MG63 (cell line): ENCODE data around the gene UNC13D. TPM values are rescaled to one million over a fixed set of nuclear protein-coding genes. Genes with fewer than 3 reads are reported as not detected.

Experiments used
- DNase-seq: peaks from one replicate; pipeline ENCODE4 v3.0.0-alpha.2; 2020
- H3K27me3 ChIP-seq: fragments of 250-450 bp; sonication (Bioruptor Pico); 2 replicates; pipeline ENCODE4 v1.5.1; 2020; ENCODE audit warnings: mild to moderate bottlenecking, moderate library complexity
- H3K36me3 ChIP-seq: fragments of 250-450 bp; sonication (Bioruptor Pico); 2 replicates; pipeline ENCODE4 v1.5.1; 2020; ENCODE audit warnings: mild to moderate bottlenecking, moderate library complexity
- H3K4me3 ChIP-seq: fragments of 250-450 bp; sonication (Bioruptor Pico); 2 replicates; pipeline ENCODE4 v1.5.1; 2020; ENCODE audit warnings: mild to moderate bottlenecking, moderate library complexity
- H3K9me3 ChIP-seq: fragments of 250-450 bp; sonication (Bioruptor Pico); 2 replicates; pipeline ENCODE4 v1.5.1; 2020; ENCODE audit warnings: mild to moderate bottlenecking, moderate library complexity
- total RNA-seq: library from RNA; depleted of rRNA; stranded (reverse); fragments of >200 nt; shearing (Covaris generic); gene quantifications from 2 replicates; pipeline ENCODE4 v1.2.3, GENCODE V29; 2014; ENCODE audit warnings: low replicate concordance

Gene UNC13D
- total RNA-seq, 1 experiment from 2014 or later, result 0.23 TPM

DNA sequence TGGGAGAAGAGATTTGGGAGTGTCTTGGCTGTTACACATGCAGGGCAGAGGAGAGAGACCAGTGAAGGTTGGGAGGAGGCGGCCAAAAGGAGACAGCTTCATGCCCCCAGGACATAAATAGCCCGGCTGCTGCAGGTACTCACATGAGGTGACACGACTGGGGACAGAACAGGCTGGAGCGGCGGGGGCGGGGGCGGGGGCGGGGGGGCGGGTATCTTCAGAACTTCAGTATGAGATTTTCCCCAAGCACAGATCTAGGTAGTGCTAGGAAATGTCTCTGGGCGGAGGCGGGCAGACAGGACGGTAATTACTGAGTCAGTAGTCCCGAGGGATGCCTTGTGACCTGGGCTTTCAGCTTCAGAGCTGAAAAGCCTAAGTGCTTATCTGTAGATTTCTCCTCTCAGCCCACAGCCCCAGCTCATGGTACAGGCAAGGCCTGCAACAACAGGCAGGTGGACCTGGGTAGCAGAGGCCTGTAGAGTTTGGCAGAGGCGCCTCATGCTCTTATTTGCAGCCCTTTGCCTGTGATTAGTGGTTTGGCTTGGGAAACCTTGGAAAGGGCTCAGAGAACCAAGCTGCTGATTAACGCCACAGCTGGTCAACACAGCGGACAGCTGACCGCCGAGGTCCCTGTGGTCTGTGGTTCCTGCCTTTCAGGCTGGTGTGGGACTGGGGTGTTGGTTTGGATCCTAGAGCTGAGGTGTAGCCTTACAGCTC is 35.1 kb downstream of the UNC13D start:
- DNase-seq, result no peak
- no peaks in the 10 kb centered on the region for H3K27me3 ChIP-seq
- H3K4me3 ChIP-seq, result no peak overlapping the region
- H3K36me3 ChIP-seq, result peaks cover 51% of the 10 kb centered on the region
- no peaks in the 10 kb centered on the region for H3K9me3 ChIP-seq

DNA sequence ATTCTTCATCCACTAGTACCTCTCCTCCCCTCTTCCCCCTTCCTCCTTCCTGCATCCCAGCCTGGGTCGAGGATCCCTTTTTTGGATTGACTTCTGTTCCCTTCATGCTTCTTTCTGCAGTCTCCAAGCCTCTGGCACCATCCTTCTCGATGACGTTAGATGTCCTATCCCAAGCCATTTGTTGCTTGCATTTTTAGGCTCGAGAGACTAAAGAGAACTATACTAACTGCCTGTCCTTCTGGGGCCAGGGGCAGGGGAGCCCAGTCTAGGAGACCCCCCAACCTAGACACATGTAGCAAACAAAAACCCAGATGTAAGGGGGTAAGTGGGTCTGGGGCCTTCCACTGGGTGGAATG is 35.7 kb downstream of the UNC13D start:
- Histone ChIP-seq H3K9me3 (no peaks in the 10 kb centered on the region), H3K4me3 (no peak overlapping the region), H3K36me3 (peaks cover 49% of the 10 kb centered on the region), H3K27me3 (no peaks in the 10 kb centered on the region)
- no peak for DNase-seq

DNA sequence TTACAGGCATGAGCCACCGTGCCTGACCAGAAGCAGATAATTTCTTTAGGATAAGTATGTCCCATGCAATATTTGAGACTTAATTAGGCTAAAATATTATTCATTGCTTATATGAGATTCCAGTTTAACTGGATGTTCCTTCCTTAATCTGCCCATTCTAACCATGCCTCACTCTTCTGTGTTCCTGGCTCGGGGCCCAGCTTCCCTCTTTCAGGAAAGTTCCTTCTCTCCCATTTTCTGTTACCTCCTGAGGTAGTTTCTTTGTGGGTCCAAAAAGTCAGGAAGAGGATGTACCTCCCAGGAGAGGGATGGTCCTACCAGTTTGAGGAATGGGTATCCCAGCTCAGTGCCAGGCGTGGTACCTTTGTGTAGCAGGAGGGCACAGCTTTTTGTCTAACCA is 36.3 kb downstream of the UNC13D start:
- Histone ChIP-seq H3K36me3 (peaks cover 42% of the 10 kb centered on the region), H3K4me3 (no peak overlapping the region), H3K9me3 (no peaks in the 10 kb centered on the region), H3K27me3 (no peaks in the 10 kb centered on the region)
- DNase-seq, result no peak

DNA sequence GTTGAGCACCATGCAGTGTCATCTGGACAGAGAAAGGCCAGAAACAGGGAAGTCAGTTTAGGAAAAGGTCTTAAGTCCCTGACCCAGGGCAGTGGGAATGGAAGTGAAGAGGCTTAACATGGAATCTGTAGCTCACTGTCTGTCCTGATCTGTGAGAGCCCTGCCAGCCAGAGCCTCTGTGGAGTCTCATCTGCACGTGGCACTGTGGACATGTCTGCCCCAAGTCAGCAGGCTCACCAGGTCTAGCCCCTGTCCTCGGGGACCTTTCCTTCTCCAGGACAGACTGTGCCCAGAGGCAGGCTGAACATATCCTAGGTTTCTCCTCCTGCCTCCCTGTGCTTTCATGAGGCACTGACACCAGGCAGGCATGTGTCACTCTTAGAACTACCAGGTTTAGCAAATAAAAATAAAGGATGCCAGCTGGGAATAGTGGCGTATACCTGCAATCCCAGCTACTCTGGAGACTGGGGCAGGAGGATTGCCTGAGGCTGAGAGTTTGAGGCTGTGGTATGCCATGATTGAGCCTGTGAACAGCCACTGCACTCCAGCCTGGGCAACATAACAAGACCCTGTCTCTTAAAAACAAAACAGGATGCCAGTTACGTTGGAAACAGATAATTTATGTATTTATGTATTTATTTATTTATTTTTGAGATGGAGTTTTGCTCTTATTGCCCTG is 37.2 kb downstream of the UNC13D start:
- H3K36me3 ChIP-seq, result peaks cover 38% of the 10 kb centered on the region
- H3K9me3 ChIP-seq, result no peaks in the 10 kb centered on the region
- no peak overlapping the region for H3K4me3 ChIP-seq
- DNase-seq, result no peak
- no peaks in the 10 kb centered on the region for H3K27me3 ChIP-seq

DNA sequence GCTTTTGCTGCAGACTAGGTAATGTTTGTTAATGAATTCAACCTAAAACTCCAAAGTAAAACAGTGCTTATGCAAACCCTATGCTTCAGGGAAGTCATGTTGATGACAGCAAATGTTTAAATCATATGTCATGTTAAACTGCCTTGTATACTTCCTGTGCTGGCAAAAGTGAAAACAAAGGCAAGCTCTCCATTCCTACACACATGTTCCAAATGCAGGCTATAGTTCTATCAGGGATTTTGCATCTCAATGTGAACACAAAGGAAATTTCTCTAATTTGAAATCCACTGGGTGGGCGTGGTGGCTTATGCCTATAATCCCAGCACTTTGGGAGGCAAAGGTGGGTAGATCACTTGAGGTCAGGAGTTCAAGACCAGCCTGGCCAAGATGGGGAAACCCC is 40.3 kb downstream of the UNC13D start:
- Histone ChIP-seq H3K36me3 (peaks cover 21% of the 10 kb centered on the region), H3K4me3 (no peak overlapping the region), H3K27me3 (no peaks in the 10 kb centered on the region), H3K9me3 (no peaks in the 10 kb centered on the region)
- no peak for DNase-seq

DNA sequence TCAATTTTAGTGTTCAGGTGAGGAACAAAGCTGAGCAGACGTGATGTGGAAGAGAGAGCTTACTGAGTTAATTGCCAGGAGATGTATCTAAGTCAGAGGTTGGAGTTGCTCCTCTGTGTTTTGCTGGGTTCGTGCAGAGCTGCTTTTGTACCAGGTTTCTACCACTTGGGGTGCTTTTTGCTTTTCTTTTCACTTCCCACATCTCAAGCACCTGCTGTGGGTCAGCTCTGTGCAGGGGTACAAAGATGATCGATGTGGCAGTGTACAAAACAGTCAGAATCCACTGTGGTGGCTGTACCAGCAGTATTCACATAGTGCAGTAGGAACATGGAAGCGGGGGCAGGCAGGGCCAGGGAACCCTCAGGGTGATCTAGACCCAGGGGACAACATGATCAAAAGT is 44.8 kb downstream of the UNC13D start:
- Histone ChIP-seq H3K27me3 (no peaks in the 10 kb centered on the region), H3K9me3 (no peaks in the 10 kb centered on the region), H3K36me3 (peaks cover 39% of the 10 kb centered on the region), H3K4me3 (no peak overlapping the region)
- no peak for DNase-seq

DNA sequence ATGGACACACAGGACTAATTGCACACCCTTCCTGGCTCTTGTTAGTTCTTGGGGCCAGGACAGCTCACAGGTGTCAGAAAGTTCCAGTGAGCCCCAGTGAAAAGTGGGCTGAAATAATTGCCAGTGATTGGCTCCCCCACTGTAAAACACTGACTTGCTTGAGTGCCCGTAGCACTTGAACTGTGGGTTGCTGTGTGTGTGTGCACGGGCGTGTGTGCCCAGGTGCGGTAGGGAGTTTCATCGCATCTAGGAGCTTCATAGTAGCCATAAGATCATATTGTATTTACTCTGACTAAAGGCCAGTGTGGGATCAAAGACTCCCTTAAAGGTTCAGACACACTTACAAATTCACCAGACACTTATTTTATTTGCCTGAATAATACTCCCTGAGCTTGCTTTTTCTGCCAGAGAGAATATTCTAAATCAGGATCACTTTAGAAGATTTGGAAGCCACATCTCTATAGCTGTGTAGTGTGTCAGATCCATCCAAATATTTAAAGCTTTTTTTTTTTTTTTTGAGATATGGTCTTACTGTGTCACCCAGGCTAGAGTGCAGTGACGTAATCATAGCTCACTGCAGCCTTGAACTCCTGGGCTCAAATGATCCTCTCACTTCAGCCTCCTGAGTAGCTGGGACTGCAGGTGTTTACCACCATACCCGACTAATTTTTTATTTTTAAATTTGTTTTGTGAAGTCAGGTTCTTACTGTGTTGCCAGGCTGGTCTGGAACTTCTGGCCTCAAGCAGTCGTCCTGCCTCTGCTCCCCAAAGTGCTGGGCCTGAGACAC is 48.2 kb downstream of the UNC13D start:
- no peak for DNase-seq
- no peaks in the 10 kb centered on the region for H3K27me3 ChIP-seq
- peaks cover 61% of the 10 kb centered on the region for H3K36me3 ChIP-seq
- no peaks in the 10 kb centered on the region for H3K9me3 ChIP-seq
- no peak overlapping the region for H3K4me3 ChIP-seq

DNA sequence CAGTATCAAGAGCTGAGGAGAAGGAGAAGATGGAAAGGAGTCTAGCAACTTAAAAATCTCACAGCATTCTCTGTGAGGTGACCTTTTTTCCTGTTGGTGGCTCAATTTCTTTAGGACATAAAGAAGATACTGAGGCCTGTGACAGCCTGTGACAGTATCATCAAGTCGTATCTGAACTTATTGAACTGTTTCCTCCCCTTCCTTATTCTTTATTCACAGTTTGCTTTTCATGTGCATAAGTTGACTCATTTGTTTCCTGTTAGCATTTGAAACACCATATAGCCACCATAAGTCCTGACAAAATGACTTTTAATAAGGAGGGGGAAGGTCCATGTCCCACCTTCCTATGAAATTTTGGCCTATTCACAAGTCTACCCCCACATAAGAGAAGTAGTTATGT is 50.7 kb downstream of the UNC13D start:
- peaks cover 61% of the 10 kb centered on the region for H3K36me3 ChIP-seq
- H3K4me3 ChIP-seq, result no peak overlapping the region
- no peaks in the 10 kb centered on the region for H3K27me3 ChIP-seq
- H3K9me3 ChIP-seq, result no peaks in the 10 kb centered on the region
- no peak for DNase-seq

DNA sequence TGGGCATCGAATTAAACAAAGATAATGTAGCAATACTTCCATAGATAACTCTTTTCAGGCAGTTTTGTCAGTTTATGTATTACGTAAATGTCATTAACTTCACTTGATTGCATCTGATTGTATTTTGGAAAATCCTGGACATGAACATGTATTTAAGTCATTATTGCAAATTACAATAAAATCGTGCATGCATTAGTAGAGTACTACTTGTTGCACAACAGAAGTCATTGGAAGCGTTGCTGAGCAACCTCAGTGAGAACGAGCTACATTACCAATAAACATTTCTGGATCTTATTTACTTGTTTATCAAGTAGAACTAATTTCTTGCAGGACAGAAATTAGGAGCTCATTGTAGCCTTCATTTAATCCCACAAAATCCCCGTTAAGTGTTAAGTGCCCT is 53.0 kb downstream of the UNC13D start:
- Histone ChIP-seq H3K36me3 (peaks cover 47% of the 10 kb centered on the region), H3K4me3 (no peak overlapping the region), H3K27me3 (no peaks in the 10 kb centered on the region), H3K9me3 (no peaks in the 10 kb centered on the region)
- DNase-seq, result no peak

DNA sequence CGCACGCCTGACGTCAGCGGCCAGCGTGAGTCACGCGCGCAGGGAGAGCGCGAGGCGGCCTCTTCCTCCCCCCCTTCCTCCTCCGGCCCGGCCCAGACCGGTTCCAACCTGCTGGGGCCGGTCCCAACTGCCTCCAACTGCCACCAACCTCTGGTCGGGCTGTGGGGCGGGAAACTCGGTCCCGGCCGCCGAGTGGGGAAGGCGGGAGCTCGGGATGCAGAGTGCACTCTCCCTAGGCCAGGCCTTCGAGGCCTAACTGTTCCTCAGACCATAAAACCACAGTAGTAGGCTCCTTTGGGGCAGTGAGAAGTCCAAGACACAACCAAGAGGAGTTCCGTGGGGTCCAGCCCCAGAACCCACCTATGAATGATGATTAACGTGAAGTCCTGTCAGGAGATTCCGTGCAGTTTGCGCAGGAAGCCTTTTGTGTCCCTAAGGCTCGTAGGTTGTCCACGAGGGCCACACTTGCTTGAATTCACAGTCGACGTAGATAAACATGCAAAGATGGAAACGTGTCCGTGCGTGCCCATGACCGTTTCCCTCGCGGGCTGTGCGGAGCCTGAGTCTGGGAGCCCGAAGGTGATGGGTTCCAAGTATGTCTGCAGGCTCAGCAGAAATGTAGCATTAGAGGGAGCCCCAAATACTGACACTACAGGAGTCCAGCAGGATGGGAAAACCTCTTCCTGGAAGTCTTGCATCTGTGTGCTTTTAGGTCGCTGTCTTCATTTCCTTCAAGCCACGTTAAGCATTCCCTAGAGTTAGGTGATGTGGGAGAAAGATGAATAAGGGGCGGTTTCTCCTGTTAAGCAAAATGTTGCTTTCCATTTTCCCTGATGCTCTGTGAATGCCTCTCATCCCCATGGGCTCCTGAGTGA is 59.0 kb downstream of the UNC13D start:
- H3K27me3 ChIP-seq, result no peaks in the 10 kb centered on the region
- H3K9me3 ChIP-seq, result no peaks in the 10 kb centered on the region
- DNase-seq, result peak; percentile 94
- H3K4me3 ChIP-seq, result peak overlapping the region; percentile 95
- H3K36me3 ChIP-seq, result peaks cover 5% of the 10 kb centered on the region

DNA sequence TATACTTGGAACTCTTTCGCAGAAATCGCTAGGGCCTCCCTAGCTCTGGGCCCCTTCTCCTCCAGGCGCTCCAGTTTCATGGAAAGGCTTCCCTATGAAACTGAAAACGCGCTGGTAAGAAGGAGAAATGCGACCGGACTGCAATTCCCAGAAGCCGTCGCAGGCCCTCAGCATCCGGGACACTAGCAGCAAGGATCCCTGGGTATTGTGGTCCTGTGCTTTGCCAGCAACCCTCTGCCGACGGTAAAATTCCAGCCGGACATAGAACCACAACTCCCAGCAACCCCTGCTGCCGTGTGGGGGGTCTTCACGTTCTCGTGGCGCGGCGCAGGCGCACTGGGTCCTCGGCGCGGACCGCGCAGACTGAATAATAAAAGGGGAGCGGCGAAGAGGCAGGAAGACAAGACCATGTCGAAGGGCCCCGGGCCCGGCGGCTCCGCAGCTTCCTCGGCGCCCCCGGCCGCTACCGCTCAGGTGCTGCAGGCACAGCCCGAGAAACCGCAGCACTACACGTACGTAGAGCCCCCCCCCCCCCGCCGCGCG is 59.7 kb downstream of the UNC13D start, which contains the start of gene UNK:
TSS of gene UNK (plus strand) at position 334 of the 543 bp plus-strand sequence. CDS start at position 409, 75 bp downstream.
- peak; percentile 99 for DNase-seq
- no peaks in the 10 kb centered on the region; the same call in none of the 2 replicates for H3K36me3 ChIP-seq
- no peaks in the 10 kb centered on the region for H3K9me3 ChIP-seq
- H3K4me3 ChIP-seq, result peak within 1 kb of the TSS; percentile 95
- H3K27me3 ChIP-seq, result no peaks in the 10 kb centered on the region

DNA sequence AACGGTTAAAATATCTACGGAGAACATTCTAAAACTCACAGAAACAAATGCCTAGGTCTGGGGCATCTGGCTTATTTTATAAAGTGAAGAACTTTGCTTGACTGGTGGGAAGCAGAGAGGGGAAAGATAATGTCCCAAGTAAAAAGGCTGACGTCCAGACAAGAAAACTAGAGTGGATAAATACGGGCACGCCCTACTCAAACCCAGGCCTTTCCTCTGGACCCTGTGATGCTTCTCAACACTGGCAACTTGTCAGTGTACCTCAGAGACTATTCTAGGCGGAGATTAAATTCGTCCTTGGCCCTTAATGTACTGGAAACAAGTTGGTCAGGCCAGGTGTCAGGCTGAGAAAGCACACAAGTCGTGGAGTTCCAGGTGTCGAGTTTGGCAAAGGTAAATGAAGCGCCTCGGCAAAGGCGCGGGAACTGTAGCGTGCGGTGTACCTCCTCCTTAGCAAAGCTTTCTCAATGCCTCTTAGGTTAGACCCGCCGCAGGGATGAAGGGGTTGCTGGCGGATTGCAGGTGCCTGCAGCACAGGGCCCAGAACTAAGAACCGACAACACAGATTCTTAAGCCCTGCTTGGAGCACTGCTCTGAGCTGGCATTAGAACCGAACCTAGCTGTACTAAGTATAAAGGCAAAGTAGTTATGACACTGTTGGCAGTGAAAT is 60.3 kb downstream of the UNC13D start:
- Histone ChIP-seq H3K36me3 (peaks cover 2% of the 10 kb centered on the region), H3K4me3 (peak overlapping the region; percentile 95), H3K27me3 (no peaks in the 10 kb centered on the region), H3K9me3 (no peaks in the 10 kb centered on the region)
- no peak for DNase-seq

DNA sequence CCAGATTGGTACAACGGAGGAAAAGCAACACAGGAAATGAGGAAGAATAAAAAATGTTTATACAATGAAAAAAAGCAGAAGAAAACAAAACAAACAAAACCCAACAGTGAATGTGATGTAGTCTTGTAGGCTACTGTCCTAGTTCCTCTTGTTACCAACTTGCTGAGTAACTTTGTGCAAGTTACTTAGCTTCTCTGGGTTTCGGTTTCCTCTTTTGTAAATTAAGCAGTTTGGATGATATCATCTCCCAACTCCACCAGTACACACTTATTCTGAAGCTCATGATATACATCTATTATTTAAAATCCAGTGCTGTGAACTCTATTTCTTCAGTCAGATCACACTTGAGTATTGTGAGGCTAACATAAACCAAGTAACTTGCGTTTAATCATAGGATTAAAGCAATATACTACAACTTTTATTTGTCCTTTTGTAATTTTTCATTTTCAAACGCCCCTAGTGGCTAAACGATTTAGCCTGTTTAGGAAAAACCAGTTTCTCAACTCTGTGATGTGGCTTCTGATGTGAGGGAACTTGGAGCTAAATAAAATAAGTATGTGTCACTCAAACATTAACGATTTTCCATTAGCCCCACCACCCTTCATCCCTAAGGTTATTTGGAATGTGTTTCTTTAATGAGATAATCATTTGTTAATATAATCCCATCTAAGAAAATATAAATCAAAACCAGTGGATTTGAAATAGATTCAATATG is 61.0 kb downstream of the UNC13D start:
- Histone ChIP-seq H3K27me3 (no peaks in the 10 kb centered on the region), H3K36me3 (peaks cover 9% of the 10 kb centered on the region), H3K9me3 (no peaks in the 10 kb centered on the region), H3K4me3 (peak overlapping the region; percentile 21)
- DNase-seq, result no peak

DNA sequence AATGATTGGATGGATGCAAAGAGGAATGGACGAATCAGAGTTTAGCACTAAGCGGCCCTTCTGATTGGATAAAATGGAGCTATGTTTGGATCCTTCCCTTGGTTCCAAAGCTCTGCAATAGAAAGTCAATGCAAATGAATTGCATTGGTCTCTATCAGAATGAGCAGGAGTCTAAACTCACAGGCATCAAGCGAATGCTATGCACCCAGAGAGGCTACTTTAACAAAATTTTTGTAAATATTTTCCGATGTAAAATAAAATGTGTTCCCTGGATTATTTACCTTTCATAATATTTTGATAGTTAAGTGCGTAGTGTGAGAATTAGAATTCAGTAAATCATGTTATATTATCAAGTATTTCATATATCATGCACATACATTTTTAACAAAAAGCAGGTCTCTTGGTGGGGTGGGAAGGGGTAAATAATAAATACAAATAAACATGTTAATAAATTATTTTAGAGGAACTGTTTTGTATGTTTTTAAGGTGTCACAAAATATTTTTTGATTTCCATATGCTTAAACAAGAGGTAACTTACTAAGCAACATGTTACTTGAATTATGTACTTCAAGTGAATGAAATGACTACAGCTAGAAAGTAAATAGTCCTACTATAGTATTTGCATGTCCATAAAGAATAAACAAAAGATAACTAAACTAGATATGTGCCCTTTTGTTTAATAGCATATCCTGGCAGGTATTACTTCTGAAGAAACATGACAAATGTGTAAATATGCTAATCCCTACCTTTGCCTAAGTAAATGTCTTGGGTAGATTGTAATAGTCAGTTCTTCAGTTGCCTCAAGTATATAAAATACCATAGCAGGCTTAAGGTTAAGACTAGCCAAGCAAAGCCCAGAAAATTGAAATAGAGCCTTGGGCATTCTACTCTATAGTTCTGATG is 64.0 kb downstream of the UNC13D start:
- DNase-seq, result no peak
- H3K36me3 ChIP-seq, result peaks cover 39% of the 10 kb centered on the region
- peak overlapping the region; percentile 9 for H3K4me3 ChIP-seq
- no peaks in the 10 kb centered on the region for H3K27me3 ChIP-seq
- H3K9me3 ChIP-seq, result no peaks in the 10 kb centered on the region
